Sigmoid colon (tissue), 4 donors: Measurements from ENCODE around the gene P3H3.

ENCODE experiments used
- CTCF ChIP-seq, 4 experiments: fragments of 450-650 bp in 3 of 4; fragments of 200-600 bp in 1 of 4; IDR thresholded peaks; one replicate each; pipeline ENCODE4 v1.5.1; 2016 to 2019; ENCODE audit warnings: antibody characterized with exemption in 4 of 4, mild to moderate bottlenecking in 3 of 4, moderate library complexity in 2 of 4
- EP300 ChIP-seq, 4 donors: sonication (generic); formaldehyde crosslinking; IDR thresholded peaks; one replicate each; pipeline ENCODE4 v1.6.1; 2017; ENCODE audit warnings: antibody characterized with exemption in 4 of 4
- POLR2A ChIP-seq, 2 donors: fragments of 450-650 bp; IDR thresholded peaks; one replicate each; pipeline ENCODE4 v1.6.1; 2016; ENCODE audit warnings: antibody characterized with exemption in 2 of 2, mild to moderate bottlenecking in 2 of 2, moderate library complexity in 2 of 2
- POLR2AphosphoS5 ChIP-seq, 4 donors: sonication (generic); formaldehyde crosslinking; IDR thresholded peaks; one replicate each; pipeline ENCODE4 v1.6.1; 2017; ENCODE audit warnings: antibody characterized with exemption in 4 of 4

- no peak for TF ChIP-seq CTCF (IDR thresholded peaks at IDR 0.05)
- TF ChIP-seq POLR2A (IDR thresholded peaks at IDR 0.05): no peak
- TF ChIP-seq EP300 (IDR thresholded peaks at IDR 0.05): no peak
- TF ChIP-seq POLR2AphosphoS5 (IDR thresholded peaks at IDR 0.05): no peak
Measured at GRCh38 chr12:6883252-6883651, 55.0 kb downstream of the P3H3 start.
